NCI-H345 (cell line): ENCODE data around the gene PACS2.
A peak's percentile ranks its signal among the peaks of the same experiment; 100 is the strongest.
"Not testable (repeated sequence)": the region's sequence is repeated elsewhere in the genome, so short reads cannot be mapped to it uniquely, and the experiment has no call there.

Source experiments
- DNase-seq: peaks from one replicate; lab custom pipeline; 2025; lab: John Stamatoyannopoulos, UW

The PACS2 gene

GRCh38 chr14:105350450-105351244 lies 36.1 kb downstream of the PACS2 start:
- DNase-seq: no peak

GRCh38 chr14:105351410-105351809 lies 36.9 kb downstream of the PACS2 start:
- no peak for DNase-seq

GRCh38 chr14:105351920-105352851 lies 37.6 kb downstream of the PACS2 start:
- DNase-seq: peak; percentile 91

- DNase-seq: no peak
These were observed 38.6 kb downstream of the PACS2 start for GRCh38 chr14:105353136-105353535.

GRCh38 chr14:105354541-105354940 lies 40.0 kb downstream of the PACS2 start:
- no peak for DNase-seq

GRCh38 chr14:105355049-105355575 lies 40.6 kb downstream of the PACS2 start:
- DNase-seq: no peak

GRCh38 chr14:105355850-105356604 lies 41.5 kb downstream of the PACS2 start:
- DNase-seq: no peak

- DNase-seq: no peak
These were observed 42.4 kb downstream of the PACS2 start for GRCh38 chr14:105356927-105357326.

GRCh38 chr14:105357626-105358025 lies 43.1 kb downstream of the PACS2 start:
- DNase-seq: no peak

- DNase-seq: no peak
These were observed 43.7 kb downstream of the PACS2 start for GRCh38 chr14:105358140-105358846.

GRCh38 chr14:105358943-105359342 lies 44.4 kb downstream of the PACS2 start:
- DNase-seq: no peak

- not testable (repeated sequence) for DNase-seq
These were observed 46.9 kb downstream of the PACS2 start for GRCh38 chr14:105361412-105361811.

GRCh38 chr14:105363847-105364708 lies 49.5 kb downstream of the PACS2 start:
- no peak for DNase-seq

- no peak for DNase-seq
These were observed 50.6 kb downstream of the PACS2 start for GRCh38 chr14:105365101-105365500.

GRCh38 chr14:105365681-105366080 lies 51.1 kb downstream of the PACS2 start:
- no peak for DNase-seq

- no peak for DNase-seq
These were observed 52.0 kb downstream of the PACS2 start for GRCh38 chr14:105366386-105367074.

- DNase-seq: no peak
These were observed 52.8 kb downstream of the PACS2 start for GRCh38 chr14:105367116-105368031.

- no peak for DNase-seq
These were observed 53.5 kb downstream of the PACS2 start for GRCh38 chr14:105368032-105368417.

GRCh38 chr14:105368426-105368825 lies 53.9 kb downstream of the PACS2 start:
- no peak for DNase-seq
